CD4-positive, alpha-beta memory T cell (primary cell): ENCODE results near the gene KIF22. TPM values are rescaled to one million over a fixed set of nuclear protein-coding genes. Genes with fewer than 3 reads are reported as not detected.

Experiments used
- CTCF ChIA-PET: fragments of 350-600 bp; sonication (Branson Sonifier 250); formaldehyde crosslinking; loops from one replicate; lab custom pipeline; 2021; ENCODE audit warnings: inconsistent platforms; ENCODE audit not compliant: partially characterized antibody; lab: Charles Lee
- POLR2A ChIA-PET: fragments of 350-600 bp; sonication (Branson Sonifier 250); formaldehyde crosslinking; loops from one replicate; lab custom pipeline; 2021; ENCODE audit not compliant: partially characterized antibody; lab: Charles Lee
- DNase-seq, 5 donors: peaks; one replicate each; pipeline versions ENCODE4 v3.0.0 to v3.0.0-alpha.2; 2020 to 2022; ENCODE audit warnings: mixed read lengths in 1 of 5
- H3K27ac ChIP-seq: one replicate; pipeline ENCODE4 v1.7.0; 2013; ENCODE audit warnings: low read depth, low read length
- H3K27me3 ChIP-seq: 2 replicates; pipeline ENCODE4 v1.7.0; 2013; ENCODE audit warnings: mild to moderate bottlenecking, low read length, moderate library complexity; ENCODE audit not compliant: insufficient read depth
- H3K36me3 ChIP-seq: 2 replicates; pipeline ENCODE4 v1.7.0; 2013; ENCODE audit warnings: mild to moderate bottlenecking, low read length, moderate library complexity; ENCODE audit not compliant: insufficient read depth
- H3K4me1 ChIP-seq: 2 replicates; pipeline ENCODE4 v1.7.0; 2013; ENCODE audit warnings: mild to moderate bottlenecking, low read length, moderate library complexity; ENCODE audit not compliant: insufficient read depth
- H3K4me3 ChIP-seq, 2 donors: one replicate each; pipeline ENCODE4 v1.7.0; 2013; ENCODE audit warnings: low read length in 2 of 2, mild to moderate bottlenecking in 1 of 2
- H3K9me3 ChIP-seq, 2 donors: one replicate each; pipeline ENCODE4 v1.7.0; 2013; ENCODE audit warnings: low read length in 2 of 2, control low read depth in 1 of 2; ENCODE audit not compliant: control insufficient read depth in 1 of 2
- H3K27ac Mint-ChIP-seq, 7 donors: one replicate each; pipeline ENCODE4 v1.8.0; 2020 to 2021; ENCODE audit warnings: mixed read lengths in 7 of 7, mild to moderate bottlenecking in 6 of 7, inconsistent platforms in 3 of 7, moderate library complexity in 3 of 7
- H3K27me3 Mint-ChIP-seq, 2 donors: one replicate each; pipeline ENCODE4 v1.8.0; 2020 to 2021; ENCODE audit warnings: mixed read lengths in 2 of 2
- H3K36me3 Mint-ChIP-seq, 2 donors: one replicate each; pipeline ENCODE4 v1.8.0; 2020 to 2021; ENCODE audit warnings: mixed read lengths in 2 of 2, inconsistent platforms in 1 of 2, mild to moderate bottlenecking in 1 of 2
- H3K4me1 Mint-ChIP-seq, 4 donors: one replicate each; pipeline ENCODE4 v1.8.0; 2020 to 2021; ENCODE audit warnings: mixed read lengths in 4 of 4, mild to moderate bottlenecking in 1 of 4
- H3K4me3 Mint-ChIP-seq, 8 donors: one replicate each; pipeline ENCODE4 v1.8.0; 2020 to 2021; ENCODE audit warnings: mixed read lengths in 8 of 8, mild to moderate bottlenecking in 7 of 8, moderate library complexity in 6 of 8, inconsistent platforms in 3 of 8
- H3K9me3 Mint-ChIP-seq, 8 donors: one replicate each; pipeline ENCODE4 v1.8.0; 2020 to 2021; ENCODE audit warnings: mixed read lengths in 8 of 8, mild to moderate bottlenecking in 5 of 8, inconsistent platforms in 3 of 8, moderate library complexity in 1 of 8
- intact Hi-C: fragments of 100-400 bp; cut with micrococcal nuclease; formaldehyde crosslinking; loops from one replicate; pipeline ENCODE4 v1.15.1; 2023
- polyA plus RNA-seq, 2 donors: library from polyadenylated mRNA; unstranded; fragments of 300-500 nt; fragmentation: Illumina TruSeq; gene quantifications; one replicate each; pipeline ENCODE4 v1.2.3, GENCODE V29; 2021
- total RNA-seq, 2 experiments: library from RNA; stranded (reverse); gene quantifications; one replicate each; pipeline ENCODE4 v1.2.3, GENCODE V29; 2021

KIF22 gene
- total RNA-seq = 10 to 100 TPM; 89.4 to 98.6 TPM
- 10 to 100 TPM; 35.7 to 54.2 TPM for polyA plus RNA-seq

DNA sequence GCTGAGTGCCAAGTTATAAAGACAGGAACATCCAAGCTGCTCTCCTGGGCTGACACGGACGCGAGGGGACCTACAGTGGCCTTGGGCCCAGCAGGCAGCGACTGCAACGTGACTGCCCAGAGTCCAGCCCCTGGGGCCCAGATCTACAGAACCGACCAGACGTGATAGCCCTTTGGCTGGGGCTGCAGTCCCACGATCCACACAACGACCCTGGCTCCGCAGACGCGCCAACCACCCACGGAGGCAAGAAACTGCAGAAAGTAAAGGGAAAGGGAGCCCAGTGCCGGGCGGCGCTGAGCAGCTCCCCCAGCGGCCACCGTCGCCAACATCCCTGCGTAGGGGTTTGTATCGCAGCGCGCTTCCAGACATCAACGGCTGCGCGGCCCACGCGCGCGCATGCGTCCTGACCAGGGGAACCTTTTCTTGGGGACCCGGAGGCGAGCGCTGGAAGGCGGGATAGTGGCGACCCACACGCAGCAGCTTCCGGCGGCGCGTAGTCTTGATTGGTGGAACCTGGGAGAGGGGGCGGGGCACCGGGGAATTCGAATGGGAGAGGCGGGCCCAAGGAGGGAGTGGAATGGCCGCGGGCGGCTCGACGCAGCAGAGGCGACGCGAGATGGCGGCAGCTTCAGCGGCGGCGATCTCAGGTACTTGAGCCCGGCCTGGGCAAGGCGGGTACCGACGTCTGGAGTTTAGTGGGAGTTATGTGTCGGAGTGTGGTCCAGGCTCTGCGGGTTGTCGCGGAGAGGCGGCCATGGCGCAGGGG is at the start of gene KIF22:
Gene KIF22, plus strand, starts transcription at position 569 of the 766 bp plus-strand sequence. Its CDS starts 9 bp downstream, at position 578.
- H3K4me1 Mint-ChIP-seq = peaks cover 27 to 58% (median 43%) of the 10 kb centered on the region in 4 donors

DNA sequence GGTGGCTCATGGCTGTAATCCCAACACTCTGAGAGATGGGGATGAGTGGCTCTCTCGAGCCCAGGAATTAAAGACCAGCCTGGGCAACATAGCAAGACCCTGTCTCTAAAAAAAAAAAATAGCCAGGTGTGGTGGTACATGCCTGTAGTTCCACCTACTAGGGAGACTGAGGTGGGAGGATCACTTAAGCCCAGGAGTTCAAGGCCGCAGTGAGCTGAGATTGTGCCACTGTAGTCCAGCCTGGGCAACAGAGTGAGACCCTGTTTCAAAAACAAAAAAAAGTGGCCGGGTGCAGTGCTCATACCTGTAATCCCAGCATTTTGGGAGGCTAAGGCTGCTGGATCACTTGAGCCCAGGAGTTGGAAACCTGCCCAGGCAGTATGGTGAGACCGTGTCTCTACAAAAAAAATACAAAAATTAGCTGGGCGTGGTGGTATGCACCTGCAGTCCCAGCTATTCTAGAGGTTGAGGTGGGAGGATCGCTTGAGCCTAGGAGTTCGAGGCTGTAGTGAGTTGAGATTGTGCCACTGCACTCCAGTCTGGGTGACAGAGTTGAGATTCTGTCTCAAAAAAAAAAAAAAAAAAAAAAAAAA is 47.8 kb upstream of the KIF22 start:
- Mint-ChIP-seq H3K4me1 (peaks cover 59 to 96% (median 72%) of the 10 kb centered on the region in 4 donors), H3K9me3 (peaks cover 0 to 4% (median 3%) of the 10 kb centered on the region in 8 donors), H3K27me3 (peaks cover 0 to 2% of the 10 kb centered on the region in 2 donors), H3K4me3 (peak overlapping the region; percentile 88 to 99 (median 94)), H3K36me3 (peaks cover 66 to 70% of the 10 kb centered on the region in 2 donors), H3K27ac (peak overlapping the region; percentile 90 to 100 (median 95))
- peak in 1 of 5 donors; percentile 16 for DNase-seq
- Histone ChIP-seq H3K9me3 (no peaks in the 10 kb centered on the region), H3K27me3 (no peaks in the 10 kb centered on the region), H3K4me3 (peak overlapping the region in 1 of 2 donors; percentile 93), H3K27ac (peak overlapping the region; percentile 94), H3K4me1 (peaks cover 89% of the 10 kb centered on the region), H3K36me3 (peaks cover 27% of the 10 kb centered on the region)
- ChIA-PET CTCF (interaction anchor here (0.9 to 3.2 kb wide), 3 partner anchors 11 to 42 kb away, joined by 3 to 21 read pairs (median 5); no protein-coding TSS in a partner anchor), POLR2A (interaction anchor here (0.7 to 9.7 kb wide), 12 partner anchors 8 to 105 kb away, joined by 3 to 183 read pairs (median 36); partner anchors contain the start of genes KIF22, MAZ, MVP and PAGR1)
- intact Hi-C loops = no loop called here

More for the DNA sequence above, at the start of gene KIF22:
- no peaks in the 10 kb centered on the region for H3K27me3 Mint-ChIP-seq
- no peaks in the 10 kb centered on the region for H3K9me3 ChIP-seq
- H3K27ac Mint-ChIP-seq = peak within 1 kb of the TSS; percentile 96 to 99 (median 98)
- DNase-seq = peak; percentile 99 to 100 (median 100)
- POLR2A ChIA-PET = interaction anchor here (0.7 to 12.0 kb wide), 36 partner anchors 19 to 580 kb away, joined by 3 to 522 read pairs (median 5); partner anchors contain the start of genes C16orf54, CDIPT, CORO1A and HIRIP3
- intact Hi-C loops = loop anchor here (1.0 kb wide), 6 partner anchors 15 to 206 kb away; partner anchors contain the start of genes INO80E and PAGR1
- H3K4me3 ChIP-seq = peak within 1 kb of the TSS; percentile 90 to 98
- H3K4me3 Mint-ChIP-seq = peak within 1 kb of the TSS; percentile 97 to 100 (median 99)
- CTCF ChIA-PET = interaction anchor here (1.1 to 7.5 kb wide), 21 partner anchors 10 to 89 kb away, joined by 3 to 59 read pairs (median 8); partner anchors contain the start of genes C16orf54, MVP and PAGR1
- no peaks in the 10 kb centered on the region for H3K27me3 ChIP-seq
- H3K36me3 Mint-ChIP-seq = peaks cover 0 to 27% of the 10 kb centered on the region in 2 donors
- no peaks in the 10 kb centered on the region for H3K9me3 Mint-ChIP-seq
- H3K4me1 ChIP-seq = peaks cover 43% of the 10 kb centered on the region
- peaks cover 4% of the 10 kb centered on the region for H3K36me3 ChIP-seq
- H3K27ac ChIP-seq = peak within 1 kb of the TSS; percentile 80

DNA sequence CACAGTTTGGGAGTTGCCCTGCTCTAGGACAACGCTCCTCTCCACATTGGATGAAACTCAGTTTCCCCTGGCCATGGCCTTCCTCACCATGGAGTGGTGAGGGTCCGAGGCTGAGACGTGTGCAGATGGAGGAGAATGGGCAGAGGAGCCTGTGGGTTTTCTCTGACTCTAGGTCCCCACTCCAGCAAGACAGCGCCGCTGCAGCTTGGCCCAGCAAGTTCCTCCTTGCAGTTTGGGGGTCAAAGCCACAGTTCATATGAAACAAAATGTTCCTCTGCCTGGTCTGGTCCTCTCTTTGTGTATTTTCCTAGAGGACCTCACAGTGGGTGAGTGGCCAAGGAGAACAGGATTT is 47.1 kb upstream of the KIF22 start:
- no peaks in the 10 kb centered on the region for H3K9me3 ChIP-seq
- Mint-ChIP-seq H3K27me3 (peaks cover 0 to 2% of the 10 kb centered on the region in 2 donors), H3K27ac (peak overlapping the region; percentile 90 to 100 (median 95)), H3K36me3 (peaks cover 67 to 71% of the 10 kb centered on the region in 2 donors), H3K4me3 (peak overlapping the region; percentile 88 to 99 (median 94)), H3K9me3 (peaks cover 0 to 4% (median 3%) of the 10 kb centered on the region in 8 donors), H3K4me1 (peaks cover 54 to 93% (median 70%) of the 10 kb centered on the region in 4 donors)
- peaks cover 89% of the 10 kb centered on the region for H3K4me1 ChIP-seq
- ChIA-PET POLR2A (interaction anchor here (0.7 to 9.7 kb wide), 14 partner anchors 8 to 105 kb away, joined by 3 to 183 read pairs (median 15); partner anchors contain the start of genes KIF22, MAZ, MVP and PAGR1), CTCF (interaction anchor here (1.2 to 3.2 kb wide), 4 partner anchors 10 to 42 kb away, joined by 4 to 21 read pairs (median 6); no protein-coding TSS in a partner anchor)
- H3K4me3 ChIP-seq = peak overlapping the region; percentile 8 to 93
- no peaks in the 10 kb centered on the region for H3K27me3 ChIP-seq
- DNase-seq = no peak
- H3K27ac ChIP-seq = peak overlapping the region; percentile 94
- H3K36me3 ChIP-seq = peaks cover 27% of the 10 kb centered on the region
- intact Hi-C loops = no loop called here

DNA sequence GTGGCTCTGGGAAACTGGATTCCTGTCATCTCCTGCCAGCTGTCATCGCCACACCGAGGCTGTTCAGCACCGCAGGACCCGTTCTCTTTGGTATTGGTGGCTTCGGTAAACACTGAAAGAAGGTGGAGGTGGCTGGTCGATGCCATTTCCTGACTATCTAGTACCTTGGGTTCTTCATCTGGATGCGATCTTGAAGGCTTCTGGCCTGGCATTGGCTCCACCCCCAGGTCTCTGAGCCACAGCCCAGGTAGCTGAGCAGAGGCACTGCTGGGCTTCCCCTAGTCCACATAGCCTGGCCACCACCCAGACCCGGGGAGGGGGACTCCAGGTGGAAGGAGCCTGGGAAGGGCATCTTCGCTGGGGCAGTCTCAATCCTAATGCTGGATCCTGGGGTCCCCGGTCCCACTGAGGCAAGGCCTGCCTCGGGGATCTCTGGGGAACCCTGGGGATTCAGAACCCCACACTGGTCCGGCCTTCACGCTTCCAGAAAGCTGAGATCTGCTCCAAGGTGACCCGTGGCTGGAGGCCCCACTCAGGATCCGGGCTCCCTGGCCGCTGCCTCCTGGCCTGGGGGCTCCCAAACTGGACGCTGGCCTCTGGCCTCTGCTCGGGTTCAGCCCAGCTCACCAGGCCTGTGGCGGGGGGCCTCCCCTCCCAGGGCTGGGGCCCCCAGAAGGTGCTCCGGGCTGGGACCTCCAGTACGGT is 46.6 kb upstream of the KIF22 start:
- H3K4me1 Mint-ChIP-seq = peaks cover 50 to 92% (median 69%) of the 10 kb centered on the region in 4 donors
- H3K36me3 Mint-ChIP-seq = peaks cover 68 to 72% of the 10 kb centered on the region in 2 donors
- H3K27me3 ChIP-seq = no peaks in the 10 kb centered on the region
- H3K27me3 Mint-ChIP-seq = peaks cover 0 to 2% of the 10 kb centered on the region in 2 donors
- intact Hi-C loops = no loop called here
- H3K9me3 ChIP-seq = no peaks in the 10 kb centered on the region
- H3K4me1 ChIP-seq = peaks cover 89% of the 10 kb centered on the region
- ChIA-PET POLR2A (interaction anchor here (0.6 to 9.7 kb wide), 15 partner anchors 10 to 104 kb away, joined by 3 to 183 read pairs (median 22); partner anchors contain the start of genes KIF22, MAZ, MVP and PAGR1), CTCF (interaction anchor here (1.2 to 4.4 kb wide), 6 partner anchors 11 to 104 kb away, joined by 4 to 22 read pairs (median 6); partner anchors contain the start of gene KIF22)
- peak overlapping the region; percentile 94 to 100 (median 99) for H3K4me3 Mint-ChIP-seq
- peak overlapping the region; percentile 94 to 100 (median 98) for H3K27ac Mint-ChIP-seq
- peak; percentile 56 to 76 (median 59) for DNase-seq
- peak overlapping the region; percentile 8 to 93 for H3K4me3 ChIP-seq
- peaks cover 27% of the 10 kb centered on the region for H3K36me3 ChIP-seq
- H3K9me3 Mint-ChIP-seq = peaks cover 0 to 4% (median 3%) of the 10 kb centered on the region in 8 donors
- H3K27ac ChIP-seq = peak overlapping the region; percentile 94

DNA sequence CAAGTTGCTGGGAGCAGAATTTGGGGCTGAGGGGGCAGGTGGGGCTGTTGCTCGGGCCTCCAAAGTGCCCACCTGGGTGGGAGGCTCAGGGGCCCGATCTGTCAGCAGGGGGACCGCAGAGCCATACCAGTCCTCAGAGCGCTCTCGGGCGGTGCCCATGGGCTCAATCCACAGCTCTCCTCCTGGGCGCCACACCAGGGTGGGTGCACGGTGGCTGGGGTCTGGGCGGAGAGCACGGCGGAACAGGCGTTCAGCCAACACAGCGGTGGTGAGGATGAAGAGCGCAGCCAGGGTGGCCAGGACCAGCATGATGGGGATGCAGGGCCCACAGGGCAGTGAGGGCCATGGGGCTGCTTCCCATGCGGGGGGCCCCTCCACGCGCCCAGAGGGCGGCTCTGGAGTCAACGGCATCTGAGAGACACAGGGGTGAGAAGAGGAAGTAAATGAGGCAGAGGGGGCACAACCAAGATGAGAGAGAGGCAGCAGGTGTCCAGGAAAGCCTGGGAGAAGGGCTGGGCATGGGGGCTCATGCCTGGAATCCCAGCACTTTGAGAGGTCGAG is 45.9 kb upstream of the KIF22 start:
- Histone ChIP-seq H3K27ac (peak overlapping the region; percentile 94), H3K27me3 (no peaks in the 10 kb centered on the region), H3K4me3 (peak overlapping the region; percentile 67 to 93), H3K9me3 (no peaks in the 10 kb centered on the region), H3K4me1 (peaks cover 85% of the 10 kb centered on the region), H3K36me3 (peaks cover 27% of the 10 kb centered on the region)
- H3K27me3 Mint-ChIP-seq = peaks cover 0 to 2% of the 10 kb centered on the region in 2 donors
- DNase-seq = peak in 2 of 5 donors; percentile 33 to 37
- ChIA-PET POLR2A (interaction anchor here (0.6 to 9.7 kb wide), 14 partner anchors 10 to 104 kb away, joined by 3 to 183 read pairs (median 32); partner anchors contain the start of genes KIF22, MAZ, MVP and PAGR1), CTCF (interaction anchor here (1.0 to 4.4 kb wide), 7 partner anchors 10 to 104 kb away, joined by 4 to 22 read pairs (median 5); partner anchors contain the start of gene KIF22)
- H3K4me1 Mint-ChIP-seq = peaks cover 48 to 88% (median 66%) of the 10 kb centered on the region in 4 donors
- peak overlapping the region; percentile 98 to 100 (median 100) for H3K27ac Mint-ChIP-seq
- peaks cover 0 to 4% (median 3%) of the 10 kb centered on the region in 8 donors for H3K9me3 Mint-ChIP-seq
- H3K36me3 Mint-ChIP-seq = peaks cover 67 to 74% of the 10 kb centered on the region in 2 donors
- H3K4me3 Mint-ChIP-seq = peak overlapping the region; percentile 96 to 100 (median 99)
- intact Hi-C loops = loop anchor here (1.0 kb wide), 1 partner anchor 42 kb away; no protein-coding TSS in a partner anchor
